GM23248 (cell line): ENCODE data around the gene NAPEPLD. TPM values are rescaled to one million over a fixed set of nuclear protein-coding genes. Genes with fewer than 3 reads are reported as not detected.

Experiments
- DNase-seq: peaks from one replicate; pipeline ENCODE4 v3.0.0-alpha.2; 2015
- H2AFZ ChIP-seq: fragments of 200-600 bp; sonication (generic); 2 replicates; pipeline ENCODE4 v1.6.1; 2016; ENCODE audit warnings: antibody characterized with exemption
- H3F3A ChIP-seq: fragments of 200-600 bp; sonication (generic); 2 replicates; pipeline ENCODE4 v1.6.1; 2016; ENCODE audit warnings: mild to moderate bottlenecking, antibody characterized with exemption, mixed run types; ENCODE audit not compliant: insufficient read depth
- H3K27ac ChIP-seq: fragments of 200-600 bp; sonication (generic); 2 replicates; pipeline ENCODE4 v1.5.1; 2016; ENCODE audit warnings: mild to moderate bottlenecking
- H3K27me3 ChIP-seq: fragments of 200-600 bp; sonication (generic); replicated peaks from 2 replicates; pipeline ENCODE4 v1.6.1; 2016; ENCODE audit warnings: mild to moderate bottlenecking; ENCODE audit not compliant: insufficient read depth
- H3K36me3 ChIP-seq: fragments of 200-600 bp; sonication (generic); 2 replicates; pipeline ENCODE4 v1.6.1; 2016; ENCODE audit warnings: low read depth, mild to moderate bottlenecking
- H3K4me1 ChIP-seq: fragments of 200-600 bp; sonication (generic); 2 replicates; pipeline ENCODE4 v1.6.1; 2016; ENCODE audit warnings: mild to moderate bottlenecking; ENCODE audit not compliant: insufficient read depth
- H3K4me2 ChIP-seq: fragments of 200-600 bp; sonication (generic); one replicate; pipeline ENCODE4 v1.6.1; 2016; ENCODE audit warnings: mild to moderate bottlenecking; ENCODE audit not compliant: unreplicated experiment
- H3K4me3 ChIP-seq: fragments of 200-600 bp; sonication (generic); 2 replicates; pipeline ENCODE4 v1.5.1; 2016; ENCODE audit warnings: mild to moderate bottlenecking
- H3K79me2 ChIP-seq: fragments of 200-600 bp; sonication (generic); 2 replicates; pipeline ENCODE4 v1.6.1; 2016; ENCODE audit warnings: mild to moderate bottlenecking; ENCODE audit not compliant: insufficient read depth
- H3K9ac ChIP-seq: fragments of 200-600 bp; sonication (generic); 2 replicates; pipeline ENCODE4 v1.6.1; 2016; ENCODE audit warnings: mild to moderate bottlenecking
- H3K9me2 ChIP-seq: fragments of 200-600 bp; sonication (generic); 2 replicates; pipeline ENCODE4 v1.6.1; 2016; ENCODE audit warnings: mixed run types, mild to moderate bottlenecking, moderate library complexity; ENCODE audit not compliant: insufficient read depth
- H3K9me3 ChIP-seq: fragments of 200-600 bp; sonication (generic); one replicate; pipeline ENCODE4 v1.6.1; 2017; ENCODE audit warnings: low read depth
- H4K20me1 ChIP-seq: fragments of 200-600 bp; sonication (generic); 2 replicates; pipeline ENCODE4 v1.6.0; 2016; ENCODE audit not compliant: insufficient read depth
- EZH2 ChIP-seq: fragments of 200-600 bp; sonication (generic); IDR thresholded peaks from 2 replicates; pipeline ENCODE4 v1.6.1; 2018; ENCODE audit warnings: antibody characterized with exemption, mild to moderate bottlenecking; ENCODE audit not compliant: insufficient read depth, poor library complexity, severe bottlenecking
- EZH2phosphoT487 ChIP-seq: fragments of 200-600 bp; sonication (generic); IDR thresholded peaks from 2 replicates; pipeline ENCODE4 v1.6.1; 2018; ENCODE audit warnings: antibody characterized with exemption, moderate library complexity, mild to moderate bottlenecking, low read depth; ENCODE audit not compliant: insufficient read depth
- WGBS, 2 experiments: methylation state at CpG; one replicate each; pipeline ENCODE4 v1.1.6; 2015 to 2017; ENCODE audit warnings: low lambda C conversion rate in 2 of 2, low coverage in 1 of 2; ENCODE audit errors: missing lambda C conversion rate in 2 of 2; 5-methylcytosine and 5-hydroxymethylcytosine counted together
- in situ Hi-C: fragments of 300-500 bp; cut with MboI; formaldehyde crosslinking; loops from 2 replicates; pipeline ENCODE4 v1.15.0; 2020
- polyA plus RNA-seq: library from polyadenylated mRNA; unstranded; fragments of >200 nt; fragmentation: Nextera tagmentation; extraction: Ambion mirVana; gene quantifications from 2 replicates; pipeline ENCODE4 v1.2.1, GENCODE V29; 2016
- total RNA-seq: library from RNA; depleted of rRNA; stranded (reverse); fragments of >200 nt; shearing (Covaris generic); gene quantifications from 2 replicates; pipeline ENCODE4 v1.2.3, GENCODE V29; 2014

Gene NAPEPLD
- total and polyA plus RNA-seq, 2 experiments from 2014 or later: 4.4 to 10.8 TPM

GRCh38 chr7:103073989-103074518 is 74.8 kb downstream of the NAPEPLD start:
- peak; percentile 40 for DNase-seq
- H3K27ac ChIP-seq: peak overlapping the region; percentile 77
- in situ Hi-C loops: no loop called here

DNA sequence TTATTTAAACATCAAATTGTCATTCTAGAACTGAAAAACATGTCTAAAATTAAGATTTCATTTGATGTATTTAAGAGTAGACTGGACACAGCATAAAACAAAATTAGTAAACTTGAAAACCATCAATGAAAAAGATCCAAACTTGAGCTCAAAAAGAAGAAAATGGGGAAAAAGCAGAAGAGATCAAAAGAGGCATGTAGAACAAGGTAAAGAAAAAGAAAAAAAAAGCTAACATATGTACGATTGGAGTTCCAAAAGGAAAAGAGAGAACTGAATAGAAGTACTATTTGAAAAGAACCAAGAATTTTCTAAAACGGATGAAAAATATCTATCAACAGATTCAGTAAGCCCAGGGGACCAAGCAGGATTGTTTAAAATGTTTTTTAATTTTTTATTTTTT is 77.9 kb downstream of the NAPEPLD start:
- no peak for DNase-seq
- Histone ChIP-seq H3K9me2 (no peaks in the 10 kb centered on the region), H3K79me2 (peaks cover 6% of the 10 kb centered on the region), H3K4me3 (no peak overlapping the region), H3K36me3 (no peaks in the 10 kb centered on the region), H3K4me1 (peaks cover under 1% of the 10 kb centered on the region; the same call in 1 of the 2 replicates), H3K4me2 (no peak overlapping the region), H4K20me1 (no peaks in the 10 kb centered on the region), H3F3A (no peaks in the 10 kb centered on the region; the same call in 1 of the 2 replicates), H3K9ac (no peak overlapping the region), H3K27ac (no peak overlapping the region), H3K9me3 (no peaks in the 10 kb centered on the region), H2AFZ (no peak overlapping the region), H3K27me3 (no peaks in the 10 kb centered on the region)
- in situ Hi-C loops: no loop called here
- TF ChIP-seq EZH2 (no peak), EZH2phosphoT487 (no peak)
- WGBS, 2 experiments: 65 to 72% methylated on average over 2 of the region's 2 CpGs

More at GRCh38 chr7:103073989-103074518, 74.8 kb downstream of the NAPEPLD start:
- H3K9ac ChIP-seq: peak overlapping the region; percentile 87
- H3K79me2 ChIP-seq: peaks cover 35% of the 10 kb centered on the region
- H3K4me3 ChIP-seq: peak overlapping the region; percentile 87
- H4K20me1 ChIP-seq: no peaks in the 10 kb centered on the region
- TF ChIP-seq EZH2: no peak
- TF ChIP-seq EZH2phosphoT487: no peak
- no peaks in the 10 kb centered on the region for H3K36me3 ChIP-seq
- WGBS, 2 experiments: 1 to 2% methylated on average over 6 of the region's 6 CpGs
- H3F3A ChIP-seq: no peaks in the 10 kb centered on the region; the same call in 1 of the 2 replicates
- H2AFZ ChIP-seq: peak overlapping the region; percentile 93
- peaks cover 7% of the 10 kb centered on the region; the same call in 1 of the 2 replicates for H3K4me1 ChIP-seq
- no peaks in the 10 kb centered on the region for H3K9me3 ChIP-seq
- H3K27me3 ChIP-seq: no peaks in the 10 kb centered on the region
- H3K9me2 ChIP-seq: no peaks in the 10 kb centered on the region
- H3K4me2 ChIP-seq: peak overlapping the region; percentile 91

DNA sequence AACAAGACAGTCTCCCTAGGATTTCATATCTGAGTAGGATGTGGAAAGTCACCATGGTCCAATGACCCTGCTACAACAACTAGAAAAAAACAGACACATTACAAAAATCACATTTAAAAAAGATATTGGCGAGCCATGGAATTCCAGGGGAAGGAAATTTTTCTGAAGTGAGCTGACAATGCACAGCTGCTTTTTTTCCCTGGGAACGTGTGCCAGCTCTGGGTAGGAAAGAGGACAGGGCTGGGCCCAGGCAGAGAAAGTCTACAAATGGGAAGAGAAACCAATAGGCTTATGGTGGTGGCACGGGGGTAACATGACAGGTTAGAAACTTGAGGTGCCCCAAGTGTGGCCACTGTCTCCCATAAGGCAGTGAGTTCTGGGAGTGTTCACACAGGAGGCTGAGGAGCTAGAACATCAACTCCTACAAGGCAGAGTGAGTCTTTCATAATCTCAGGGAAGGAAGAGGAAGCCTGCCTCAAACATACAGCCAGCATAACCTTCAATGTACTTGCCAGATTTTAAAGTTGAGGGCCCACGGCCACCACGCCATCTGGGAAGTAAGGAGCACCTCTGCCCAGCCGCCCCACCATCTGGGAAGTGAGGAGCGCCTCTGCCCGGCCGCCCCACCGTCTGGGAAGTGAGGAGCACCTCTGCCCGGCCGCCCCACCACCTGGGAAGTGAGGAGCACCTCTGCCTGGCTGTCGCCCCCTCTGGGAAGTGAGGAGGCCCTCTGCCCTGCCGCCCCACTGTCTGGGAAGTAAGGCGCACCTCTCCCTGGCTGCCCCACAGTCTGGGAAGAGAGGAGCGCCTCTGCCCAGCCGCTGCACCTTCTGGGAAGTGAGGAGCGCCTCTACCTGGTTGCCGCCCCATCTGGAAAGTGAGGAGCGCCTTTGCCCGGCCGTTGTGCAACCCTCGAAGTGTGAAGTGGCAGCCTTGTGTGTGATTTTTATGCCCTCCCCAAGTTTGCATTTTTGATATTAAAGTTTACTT is 80.2 kb downstream of the NAPEPLD start:
- H3K79me2 ChIP-seq: no peaks in the 10 kb centered on the region
- no peaks in the 10 kb centered on the region for H4K20me1 ChIP-seq
- H3F3A ChIP-seq: no peaks in the 10 kb centered on the region
- H2AFZ ChIP-seq: no peak overlapping the region
- no peak overlapping the region for H3K27ac ChIP-seq
- no peaks in the 10 kb centered on the region for H3K36me3 ChIP-seq
- no peaks in the 10 kb centered on the region for H3K9me2 ChIP-seq
- no peak overlapping the region for H3K9ac ChIP-seq
- in situ Hi-C loops: no loop called here
- DNase-seq: no peak
- no peaks in the 10 kb centered on the region for H3K27me3 ChIP-seq
- 83 to 85% methylated on average over 23 of the region's 23 CpGs for WGBS, 2 experiments
- H3K9me3 ChIP-seq: no peaks in the 10 kb centered on the region
- TF ChIP-seq EZH2phosphoT487: no peak
- H3K4me1 ChIP-seq: no peaks in the 10 kb centered on the region; the same call in 1 of the 2 replicates
- H3K4me2 ChIP-seq: no peak overlapping the region
- H3K4me3 ChIP-seq: no peak overlapping the region

- H3K79me2 ChIP-seq: no peaks in the 10 kb centered on the region
- no peaks in the 10 kb centered on the region for H3K36me3 ChIP-seq
- no peaks in the 10 kb centered on the region for H3K9me2 ChIP-seq
- TF ChIP-seq EZH2: no peak
- no peak for TF ChIP-seq EZH2phosphoT487
- WGBS, 2 experiments: 0% methylated on average over 1 of the region's 1 CpG
- no peaks in the 10 kb centered on the region for H3K4me1 ChIP-seq
- no peaks in the 10 kb centered on the region for H4K20me1 ChIP-seq
- in situ Hi-C loops: no loop called here
- peak; percentile 57 for DNase-seq
- no peak overlapping the region for H2AFZ ChIP-seq
- no peak overlapping the region for H3K27ac ChIP-seq
- no peak overlapping the region for H3K4me3 ChIP-seq
- H3K4me2 ChIP-seq: no peak overlapping the region
- H3F3A ChIP-seq: no peaks in the 10 kb centered on the region
- no peak overlapping the region for H3K9ac ChIP-seq
- H3K9me3 ChIP-seq: no peaks in the 10 kb centered on the region
- H3K27me3 ChIP-seq: no peaks in the 10 kb centered on the region
Measured at GRCh38 chr7:103065667-103066066, 83.2 kb downstream of the NAPEPLD start.
